H1 (cell line): ENCODE results near the gene CYP4B1. TPM values are rescaled to one million over a fixed set of nuclear protein-coding genes. Genes with fewer than 3 reads are reported as not detected.

Experiments used
- CTCF ChIA-PET: fragments of 300-600 bp; sonication (Branson Sonifier 250); formaldehyde crosslinking; loops from one replicate; lab custom pipeline; 2021; ENCODE audit not compliant: partially characterized antibody; lab: Charles Lee
- POLR2A ChIA-PET: fragments of 300-600 bp; sonication (Branson Sonifier 250); formaldehyde crosslinking; loops from one replicate; lab custom pipeline; 2021; ENCODE audit warnings: inconsistent platforms; ENCODE audit not compliant: partially characterized antibody; lab: Charles Lee
- DNase-seq, 2 experiments: peaks; one replicate each; pipeline versions ENCODE4 v3.0.0 to v3.0.0-alpha.2; 2010 to 2022; ENCODE audit warnings: low spot score in 2 of 2, low read depth in 1 of 2, mixed read lengths in 1 of 2
- FAIRE-seq: peaks from 2 replicates; lab custom pipeline; 2011; peaks lifted over from hg19 to GRCh38; lab: Jason Lieb, UNC
- H2AFZ ChIP-seq: 2 replicates; pipeline ENCODE4 v1.8.1; 2012; ENCODE audit warnings: low read length, inconsistent platforms
- H2AK5ac ChIP-seq: 2 replicates; pipeline ENCODE4 v1.6.1; 2013; ENCODE audit warnings: low read depth, low read length
- H2BK120ac ChIP-seq: replicated peaks from 2 replicates; pipeline ENCODE3; 2013; ENCODE audit warnings: low read depth, low read length, inconsistent platforms
- H2BK12ac ChIP-seq: 2 replicates; pipeline ENCODE4 v1.6.1; 2013; ENCODE audit warnings: low read depth, low read length
- H2BK15ac ChIP-seq: 2 replicates; pipeline ENCODE4 v1.6.1; 2013; ENCODE audit warnings: low read length
- H2BK20ac ChIP-seq: 2 replicates; pipeline ENCODE4 v1.6.1; 2013; ENCODE audit warnings: low read length
- H2BK5ac ChIP-seq: 2 replicates; pipeline ENCODE4 v1.6.1; 2013; ENCODE audit warnings: low read depth, low read length
- H3K14ac ChIP-seq: 2 replicates; pipeline ENCODE4 v1.6.1; 2013; ENCODE audit warnings: inconsistent platforms; ENCODE audit not compliant: insufficient read length
- H3K18ac ChIP-seq: 2 replicates; pipeline ENCODE4 v1.6.1; 2013; ENCODE audit warnings: low read length; ENCODE audit errors: extremely low read depth
- H3K23ac ChIP-seq: 2 replicates; pipeline ENCODE4 v1.6.1; 2013; ENCODE audit warnings: inconsistent platforms; ENCODE audit not compliant: insufficient read length
- H3K23me2 ChIP-seq: 2 replicates; pipeline ENCODE4 v1.6.1; 2013; ENCODE audit warnings: low read depth, low read length
- H3K27ac ChIP-seq: 2 replicates; pipeline ENCODE4 v1.6.1; 2011; ENCODE audit warnings: low read depth, low read length, inconsistent platforms
- H3K27me3 ChIP-seq, 4 experiments: replicated peaks in 1 of 4; 1 replicate in 1 of 4; 2 replicates in 3 of 4; pipeline versions ENCODE4 v1.6.1 to v1.8.1; 2011 to 2013; ENCODE audit warnings: low read length in 3 of 4, mild to moderate bottlenecking in 3 of 4, inconsistent platforms in 2 of 4, mixed read lengths in 2 of 4, moderate library complexity in 1 of 4; ENCODE audit not compliant: control insufficient read depth in 3 of 4, insufficient read depth in 3 of 4; ENCODE audit errors: extremely low read depth in 1 of 4
- H3K36me3 ChIP-seq, 4 experiments: 2 replicates each; pipeline versions ENCODE4 v1.6.1 to v1.8.1; 2011 to 2013; ENCODE audit warnings: mild to moderate bottlenecking in 4 of 4, low read length in 3 of 4, moderate library complexity in 2 of 4, control low read depth in 1 of 4, inconsistent platforms in 1 of 4; ENCODE audit not compliant: insufficient read depth in 4 of 4, control insufficient read depth in 2 of 4
- H3K4ac ChIP-seq: replicated peaks from 2 replicates; pipeline ENCODE3; 2013; ENCODE audit warnings: low read length, low read depth, mixed read lengths, inconsistent platforms; ENCODE audit not compliant: insufficient read length
- H3K4me1 ChIP-seq, 4 experiments: replicated peaks in 1 of 4; 1 replicate in 1 of 4; 2 replicates in 3 of 4; pipeline versions ENCODE4 v1.6.1 to v1.8.1; 2011 to 2013; ENCODE audit warnings: low read length in 3 of 4, inconsistent platforms in 2 of 4, mixed read lengths in 1 of 4; ENCODE audit not compliant: insufficient read depth in 4 of 4, control insufficient read depth in 3 of 4
- H3K4me2 ChIP-seq, 2 experiments: 2 replicates each; pipeline versions ENCODE4 v1.6.1 to v1.8.1; 2011 to 2013; ENCODE audit warnings: low read depth in 2 of 2, low read length in 2 of 2, control low read depth in 1 of 2, inconsistent platforms in 1 of 2, mild to moderate bottlenecking in 1 of 2; ENCODE audit not compliant: insufficient read depth in 1 of 2
- H3K4me3 ChIP-seq, 4 experiments: fragments of 200-600, 300-600 bp in 1 of 4; sonication (generic), shearing (Covaris generic), sonication (Bioruptor Twin) in 1 of 4; 2 replicates each; pipeline versions ENCODE4 v1.5.1 to v1.8.1; 2011 to 2016; ENCODE audit warnings: low read length in 4 of 4, low read depth in 3 of 4, control low read depth in 2 of 4, inconsistent platforms in 2 of 4, mild to moderate bottlenecking in 2 of 4, mixed read lengths in 1 of 4, moderate library complexity in 1 of 4; ENCODE audit not compliant: insufficient read depth in 2 of 4; ENCODE audit errors: extremely low read depth in 1 of 4
- H3K56ac ChIP-seq: replicated peaks from 2 replicates; pipeline ENCODE3; 2013; ENCODE audit warnings: low read depth, mild to moderate bottlenecking, mixed read lengths, low read length, inconsistent platforms; ENCODE audit not compliant: insufficient read length
- H3K79me1 ChIP-seq: 2 replicates; pipeline ENCODE4 v1.6.1; 2013; ENCODE audit warnings: low read depth, low read length, control low read depth
- H3K79me2 ChIP-seq, 2 experiments: 2 replicates each; pipeline versions ENCODE4 v1.6.1 to v1.8.1; 2012 to 2013; ENCODE audit warnings: low read length in 2 of 2, mild to moderate bottlenecking in 2 of 2, inconsistent platforms in 1 of 2; ENCODE audit not compliant: insufficient read depth in 2 of 2, control insufficient read depth in 1 of 2
- H3K9ac ChIP-seq, 4 experiments: replicated peaks in 1 of 4; 1 replicate in 1 of 4; 2 replicates in 3 of 4; pipeline versions ENCODE4 v1.6.1 to v1.8.1; 2011 to 2013; ENCODE audit warnings: low read depth in 3 of 4, low read length in 3 of 4, control low read depth in 2 of 4, mild to moderate bottlenecking in 2 of 4, moderate library complexity in 2 of 4, inconsistent platforms in 1 of 4; ENCODE audit errors: extremely low read depth in 1 of 4
- H3K9me3 ChIP-seq, 2 experiments: 2 replicates each; pipeline versions ENCODE4 v1.6.1 to v1.8.1; 2012 to 2013; ENCODE audit warnings: mild to moderate bottlenecking in 2 of 2, moderate library complexity in 2 of 2, control low read depth in 1 of 2, inconsistent platforms in 1 of 2, low read depth in 1 of 2, low read length in 1 of 2, mixed read lengths in 1 of 2; ENCODE audit not compliant: insufficient read depth in 2 of 2
- H4K20me1 ChIP-seq, 2 experiments: replicated peaks in 1 of 2; 2 replicates each; pipeline versions ENCODE3 to v1.8.1; 2011 to 2013; ENCODE audit warnings: inconsistent platforms in 2 of 2, low read length in 2 of 2, mild to moderate bottlenecking in 1 of 2; ENCODE audit not compliant: insufficient read depth in 2 of 2, control insufficient read depth in 1 of 2
- H4K5ac ChIP-seq: 2 replicates; pipeline ENCODE4 v1.6.1; 2013; ENCODE audit warnings: low read length, low read depth, mixed read lengths, inconsistent platforms; ENCODE audit not compliant: insufficient read length
- H4K8ac ChIP-seq: 2 replicates; pipeline ENCODE4 v1.8.0; 2013; ENCODE audit warnings: mild to moderate bottlenecking, moderate library complexity, low read length, inconsistent platforms; ENCODE audit not compliant: insufficient read depth; ENCODE audit errors: extremely low read depth
- H4K91ac ChIP-seq: replicated peaks from 2 replicates; pipeline ENCODE3; 2013; ENCODE audit warnings: low read length, mixed read lengths, inconsistent platforms; ENCODE audit not compliant: insufficient read length
- BCL11A ChIP-seq, 2 experiments: IDR thresholded peaks; one replicate each; pipeline ENCODE4 v1.6.1; 2011; ENCODE audit warnings: low read depth in 2 of 2, low read length in 2 of 2, mild to moderate bottlenecking in 2 of 2
- BRCA1 ChIP-seq: IDR thresholded peaks from 2 replicates; pipeline ENCODE4 v1.6.1; 2012; ENCODE audit warnings: low read depth, low read length, improper control_type of control experiment
- CEBPB ChIP-seq: IDR thresholded peaks from 2 replicates; pipeline ENCODE4 v1.6.1; 2012; ENCODE audit warnings: low read depth, low read length
- CTCF ChIP-seq, 3 experiments: IDR thresholded peaks; 1 replicate in 2 of 3; 2 replicates in 1 of 3; pipeline versions ENCODE4 v1.5.1 to v1.6.1; 2011; ENCODE audit warnings: low read length in 3 of 3, mild to moderate bottlenecking in 3 of 3, inconsistent platforms in 2 of 3, low read depth in 1 of 3, moderate library complexity in 1 of 3; ENCODE audit not compliant: insufficient read depth in 1 of 3; ENCODE audit errors: control extremely low read depth in 1 of 3
- EP300 ChIP-seq, 2 experiments: IDR thresholded peaks; 1 replicate in 1 of 2; 2 replicates in 1 of 2; pipeline ENCODE4 v1.6.1; 2011 to 2012; ENCODE audit warnings: low read depth in 2 of 2, low read length in 2 of 2, mild to moderate bottlenecking in 2 of 2, borderline replicate concordance in 1 of 2, inconsistent platforms in 1 of 2, moderate library complexity in 1 of 2
- EZH2 ChIP-seq: fragments of 200-600 bp; sonication (generic); IDR thresholded peaks from 2 replicates; pipeline ENCODE4 v1.7.1; 2012; ENCODE audit warnings: low read depth, mild to moderate bottlenecking, moderate library complexity, low read length, inconsistent platforms; ENCODE audit not compliant: severe bottlenecking
- KDM5A ChIP-seq: fragments of 200-600 bp; IDR thresholded peaks from 2 replicates; pipeline ENCODE4 v1.7.1; 2012; ENCODE audit warnings: mild to moderate bottlenecking, low read length, inconsistent platforms, mixed read lengths
- SAP30 ChIP-seq: fragments of 300-600 bp; sonication (generic); IDR thresholded peaks from 2 replicates; pipeline ENCODE4 v1.7.1; 2012; ENCODE audit warnings: low read length, moderate library complexity, mild to moderate bottlenecking, inconsistent platforms; ENCODE audit not compliant: insufficient read depth, insufficient replicate concordance
- SIRT6 ChIP-seq: IDR thresholded peaks from one replicate; pipeline ENCODE4 v1.7.1; 2012; ENCODE audit warnings: low read length, inconsistent platforms
- SP1 ChIP-seq: IDR thresholded peaks from 2 replicates; pipeline ENCODE4 v1.6.1; 2011; ENCODE audit warnings: low read depth, low read length
- SP4 ChIP-seq: IDR thresholded peaks from 2 replicates; pipeline ENCODE4 v1.6.1; 2012; ENCODE audit warnings: low read length, inconsistent platforms
- TAF1 ChIP-seq: IDR thresholded peaks from 2 replicates; pipeline ENCODE4 v1.6.1; 2011; ENCODE audit warnings: mild to moderate bottlenecking, low read depth, low read length
- WGBS, 2 experiments: shearing (Covaris generic) in 1 of 2; methylation state at CpG; one replicate each; pipeline versions ENCODE4 v1.1.6 to v1.1.7; 2013 to 2015; ENCODE audit warnings: low lambda C conversion rate in 2 of 2, mixed read lengths in 2 of 2, inconsistent platforms in 1 of 2, low coverage in 1 of 2, missing lambda C conversion rate in 1 of 2; ENCODE audit not compliant: insufficient replicate concordance in 2 of 2, insufficient coverage in 1 of 2, insufficient read length in 1 of 2; ENCODE audit errors: extremely low coverage in 1 of 2, missing lambda C conversion rate in 1 of 2; 5-methylcytosine and 5-hydroxymethylcytosine counted together
- polyA plus RNA-seq, 7 experiments: library from polyadenylated mRNA; depleted of rRNA in 3 of 7; stranded (reverse) in 5 of 7; unstranded in 2 of 7; fragments of >200 nt in 5 of 7; fragments of 200-250 nt in 2 of 7; gene quantifications; 1 replicate in 5 of 7; 2 replicates in 1 of 7; 4 replicates in 1 of 7; pipeline versions ENCODE4 v1.2.1 to v1.2.3, GENCODE V29; 2011 to 2013; ENCODE audit warnings: missing spikeins in 2 of 7, mixed read lengths in 2 of 7
- total RNA-seq: library from RNA; stranded (reverse); fragmentation: NEBNext Ultra II Directional; extraction: Animal tissue kit (Norgen Biotek cat#: 25700); gene quantifications from 2 replicates; pipeline ENCODE4 v1.2.1, GENCODE V29; 2021

CYP4B1 gene
- total and polyA plus RNA-seq, 2 of the 8 experiments (the other 6 are each of a cell fraction or from before 2014, with no cell fraction given), result 0.23 TPM; not detected in 1

GRCh38 chr1:46811053-46811452 is 12.2 kb downstream of the CYP4B1 start:
- Histone ChIP-seq H2BK120ac (no peak overlapping the region), H4K5ac (no peak overlapping the region), H4K20me1 (no peaks in the 10 kb centered on the region), H2AFZ (no peak overlapping the region), H2BK5ac (no peak overlapping the region), H2BK15ac (no peak overlapping the region), H3K14ac (no peak overlapping the region), H4K8ac (no peak overlapping the region), H3K9me3 (no peaks in the 10 kb centered on the region), H3K36me3 (no peaks in the 10 kb centered on the region), H3K27me3 (no peaks in the 10 kb centered on the region), H3K9ac (no peak overlapping the region), H3K56ac (no peak overlapping the region), H3K79me2 (no peaks in the 10 kb centered on the region), H3K4me3 (no peak overlapping the region), H3K23me2 (no peaks in the 10 kb centered on the region), H3K4me1 (no peaks in the 10 kb centered on the region), H3K4ac (no peak overlapping the region), H2BK12ac (no peak overlapping the region), H3K23ac (no peak overlapping the region), H3K79me1 (no peaks in the 10 kb centered on the region), H3K4me2 (no peak overlapping the region), H3K27ac (no peak overlapping the region), H4K91ac (no peak overlapping the region), H3K18ac (no peak overlapping the region), H2BK20ac (no peak overlapping the region), H2AK5ac (no peak overlapping the region)
- no peak for FAIRE-seq
- ChIA-PET CTCF (no interaction called here), POLR2A (no interaction called here)
- 89% methylated on average over 5 of the region's 5 CpGs; no CpG with 5 or more reads in 1 of the 2 experiments for WGBS, 2 experiments
- no peak for DNase-seq
- TF ChIP-seq EZH2, result no peak
- TF ChIP-seq CTCF (IDR thresholded peaks at IDR 0.05; ENCODE audit: control extremely low read depth in 1 of 3, insufficient read depth in 1 of 3, low read depth in 1 of 3, low read length in 3 of 3), result no peak
- TF ChIP-seq SP4, result no peak
- TF ChIP-seq BCL11A (IDR thresholded peaks at IDR 0.05; ENCODE audit: low read depth in 2 of 2, low read length in 2 of 2), result no peak
- TF ChIP-seq SIRT6, result no peak
- no peak for TF ChIP-seq TAF1
- no peak for TF ChIP-seq SP1
- no peak for TF ChIP-seq BRCA1
- TF ChIP-seq KDM5A, result no peak
- TF ChIP-seq SAP30, result no peak
- no peak for TF ChIP-seq EP300 (IDR thresholded peaks at IDR 0.05; ENCODE audit: borderline replicate concordance in 1 of 2, low read depth in 2 of 2, low read length in 2 of 2)
- TF ChIP-seq CEBPB, result no peak
